Sigmoid colon (tissue), 7 donors: Measurements from ENCODE around the gene TMED10. TPM values are rescaled to one million over a fixed set of nuclear protein-coding genes. Genes with fewer than 3 reads are reported as not detected.

Experiments
- DNase-seq: peaks from one replicate; pipeline ENCODE4 v3.0.0-alpha.2; 2019
- H3K27ac ChIP-seq, 4 donors: fragments of 200-600 bp; sonication (generic); one replicate each; pipeline ENCODE4 v1.5.1; 2016 to 2019; ENCODE audit warnings: mild to moderate bottlenecking in 1 of 4
- H3K27me3 ChIP-seq, 3 donors: fragments of 200-600 bp; sonication (generic); one replicate each; pipeline ENCODE4 v1.5.1; 2019; ENCODE audit warnings: mild to moderate bottlenecking in 1 of 3
- H3K36me3 ChIP-seq, 4 donors: fragments of 200-600 bp; sonication (generic); one replicate each; pipeline ENCODE4 v1.5.1; 2016 to 2019
- H3K4me1 ChIP-seq, 4 donors: fragments of 200-600 bp; sonication (generic); one replicate each; pipeline ENCODE4 v1.5.1; 2017 to 2019
- H3K4me3 ChIP-seq, 4 donors: fragments of 200-600 bp; sonication (generic); one replicate each; pipeline ENCODE4 v1.5.1; 2017 to 2019; ENCODE audit warnings: mild to moderate bottlenecking in 2 of 4, moderate library complexity in 1 of 4
- H3K9me3 ChIP-seq, 4 donors: fragments of 200-600 bp in 3 of 4; sonication (generic) in 3 of 4; one replicate each; pipeline versions ENCODE4 v1.5.1 to v1.6.1; 2013 to 2019
- CTCF ChIP-seq, 4 experiments: fragments of 450-650 bp in 3 of 4; fragments of 200-600 bp in 1 of 4; IDR thresholded peaks; one replicate each; pipeline ENCODE4 v1.5.1; 2016 to 2019; ENCODE audit warnings: antibody characterized with exemption in 4 of 4, mild to moderate bottlenecking in 3 of 4, moderate library complexity in 2 of 4
- EP300 ChIP-seq, 4 donors: sonication (generic); formaldehyde crosslinking; IDR thresholded peaks; one replicate each; pipeline ENCODE4 v1.6.1; 2017; ENCODE audit warnings: antibody characterized with exemption in 4 of 4
- POLR2A ChIP-seq, 2 donors: fragments of 450-650 bp; IDR thresholded peaks; one replicate each; pipeline ENCODE4 v1.6.1; 2016; ENCODE audit warnings: antibody characterized with exemption in 2 of 2, mild to moderate bottlenecking in 2 of 2, moderate library complexity in 2 of 2
- POLR2AphosphoS5 ChIP-seq, 4 donors: sonication (generic); formaldehyde crosslinking; IDR thresholded peaks; one replicate each; pipeline ENCODE4 v1.6.1; 2017; ENCODE audit warnings: antibody characterized with exemption in 4 of 4
- WGBS, 2 donors: extraction: QIAGEN DNeasy Blood & Tissue Kit; methylation state at CpG; one replicate each; pipeline ENCODE4 v1.1.7; 2013; 5-methylcytosine and 5-hydroxymethylcytosine counted together
- intact Hi-C: fragments of 100-400 bp; cut with DNase I; formaldehyde crosslinking; loops from one replicate; pipeline ENCODE4 v1.15.1; 2023
- polyA plus RNA-seq, 3 donors: library from polyadenylated mRNA; stranded (reverse); fragments of 200-250 nt; gene quantifications; one replicate each; pipeline ENCODE4 v1.2.3, GENCODE V29; 2013
- total RNA-seq, 4 donors: library from RNA; depleted of rRNA; stranded (reverse); fragments of >200 nt; gene quantifications; one replicate each; pipeline ENCODE4 v1.1.0, GENCODE V29; 2016
- donor health status: healthy with polysubstance abuse.
- donor health status: Bipolar disorder and iron deficiency.
- donor health status: healthy.

The TMED10 gene
- total and polyA plus RNA-seq, 7 donors = 38.4 to 236 (median 163) TPM

DNA sequence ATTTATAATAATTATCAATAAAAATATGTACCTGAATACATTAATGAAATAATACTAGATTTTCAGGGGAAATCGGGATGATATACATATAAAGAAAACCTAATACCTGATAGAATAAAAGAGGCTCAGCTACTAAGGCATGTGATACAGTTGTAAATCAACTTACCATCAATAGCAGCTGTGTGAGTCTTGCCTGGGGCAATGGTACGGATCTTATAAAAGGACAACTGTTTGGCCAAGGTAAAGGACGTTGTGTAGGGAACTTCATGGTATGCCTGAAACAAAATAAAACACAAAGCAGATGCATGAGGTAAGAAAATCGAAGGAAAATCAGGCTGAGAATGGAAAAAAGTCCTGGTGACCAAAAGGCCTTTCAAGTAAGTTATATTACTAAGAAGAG is 74.9 kb downstream of the TMED10 start:
- DNase-seq = no peak
- TF ChIP-seq EP300 (IDR thresholded peaks at IDR 0.05) (no peak), POLR2A (IDR thresholded peaks at IDR 0.05) (no peak), POLR2AphosphoS5 (IDR thresholded peaks at IDR 0.05) (no peak), CTCF (IDR thresholded peaks at IDR 0.05) (no peak)
- H3K9me3 ChIP-seq = no peaks in the 10 kb centered on the region
- H3K27ac ChIP-seq = no peak overlapping the region
- H3K27me3 ChIP-seq = no peaks in the 10 kb centered on the region
- no peak overlapping the region for H3K4me3 ChIP-seq
- intact Hi-C loops = no loop called here
- H3K4me1 ChIP-seq = no peaks in the 10 kb centered on the region
- H3K36me3 ChIP-seq = peaks cover 14 to 99% (median 53%) of the 10 kb centered on the region in 4 donors
- WGBS, 2 donors = 85 to 94% methylated on average over 4 of the region's 4 CpGs

DNA sequence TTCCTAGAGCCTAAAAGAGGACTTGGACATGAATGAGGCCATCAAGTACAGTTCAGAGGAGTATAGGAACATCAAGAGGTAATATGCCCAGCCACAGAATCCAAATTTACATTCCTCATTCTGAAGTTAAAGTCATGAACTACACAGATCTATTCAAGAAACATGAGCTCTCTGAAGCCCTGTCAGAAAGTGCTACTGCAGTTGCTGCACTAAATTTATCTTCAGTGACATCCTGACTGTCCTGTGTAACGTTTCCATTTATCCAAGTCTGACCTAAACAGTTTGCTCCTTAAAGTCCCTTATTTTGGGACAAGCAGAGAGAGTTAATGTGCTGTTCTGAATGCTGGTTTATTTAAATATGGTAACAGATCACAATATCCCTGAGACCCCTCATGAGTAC is 77.7 kb downstream of the TMED10 start:
- Histone ChIP-seq H3K4me3 (no peak overlapping the region), H3K36me3 (peaks cover 22 to 99% (median 52%) of the 10 kb centered on the region in 4 donors), H3K27ac (no peak overlapping the region), H3K9me3 (no peaks in the 10 kb centered on the region), H3K4me1 (no peaks in the 10 kb centered on the region), H3K27me3 (no peaks in the 10 kb centered on the region)
- no peak for DNase-seq
- 37 to 67% methylated on average over 1 of the region's 1 CpG for WGBS, 2 donors
- TF ChIP-seq POLR2AphosphoS5 (IDR thresholded peaks at IDR 0.05) = no peak
- no peak for TF ChIP-seq POLR2A (IDR thresholded peaks at IDR 0.05)
- TF ChIP-seq CTCF (IDR thresholded peaks at IDR 0.05) = no peak
- no peak for TF ChIP-seq EP300 (IDR thresholded peaks at IDR 0.05)
- intact Hi-C loops = no loop called here

GRCh38 chr14:75098212-75098611 is 78.2 kb downstream of the TMED10 start:
- no peaks in the 10 kb centered on the region for H3K9me3 ChIP-seq
- no peaks in the 10 kb centered on the region for H3K4me1 ChIP-seq
- no peak overlapping the region for H3K27ac ChIP-seq
- no peak overlapping the region for H3K4me3 ChIP-seq
- H3K36me3 ChIP-seq = peaks cover 24 to 99% (median 53%) of the 10 kb centered on the region in 4 donors
- no peak for DNase-seq
- intact Hi-C loops = no loop called here
- TF ChIP-seq POLR2A (IDR thresholded peaks at IDR 0.05) (no peak), POLR2AphosphoS5 (IDR thresholded peaks at IDR 0.05) (no peak), CTCF (IDR thresholded peaks at IDR 0.05) (no peak), EP300 (IDR thresholded peaks at IDR 0.05) (no peak)
- no peaks in the 10 kb centered on the region for H3K27me3 ChIP-seq

DNA sequence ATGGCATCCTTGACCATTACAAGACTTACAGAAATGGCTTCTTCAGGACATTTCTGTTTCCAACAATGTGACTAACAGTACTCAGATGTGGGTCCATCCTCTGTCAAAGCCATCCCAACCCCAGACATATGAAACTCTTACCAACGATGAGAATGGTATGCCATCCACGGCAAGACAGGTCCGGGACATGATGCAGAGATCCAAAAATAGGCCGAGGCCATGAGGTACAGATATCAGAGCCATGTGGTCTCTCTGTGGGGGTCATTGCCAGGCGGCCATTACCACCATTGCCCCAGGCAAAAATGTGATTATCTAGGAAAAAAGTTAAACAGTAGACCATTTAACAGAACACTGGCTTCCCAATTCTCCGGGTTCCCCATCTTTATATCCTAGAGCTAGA is 79.5 kb downstream of the TMED10 start:
- WGBS, 2 donors = 95 to 96% methylated on average over 6 of the region's 6 CpGs
- TF ChIP-seq POLR2AphosphoS5 (IDR thresholded peaks at IDR 0.05) = no peak
- no peak for TF ChIP-seq POLR2A (IDR thresholded peaks at IDR 0.05)
- TF ChIP-seq CTCF (IDR thresholded peaks at IDR 0.05) = no peak
- TF ChIP-seq EP300 (IDR thresholded peaks at IDR 0.05) = no peak

DNA sequence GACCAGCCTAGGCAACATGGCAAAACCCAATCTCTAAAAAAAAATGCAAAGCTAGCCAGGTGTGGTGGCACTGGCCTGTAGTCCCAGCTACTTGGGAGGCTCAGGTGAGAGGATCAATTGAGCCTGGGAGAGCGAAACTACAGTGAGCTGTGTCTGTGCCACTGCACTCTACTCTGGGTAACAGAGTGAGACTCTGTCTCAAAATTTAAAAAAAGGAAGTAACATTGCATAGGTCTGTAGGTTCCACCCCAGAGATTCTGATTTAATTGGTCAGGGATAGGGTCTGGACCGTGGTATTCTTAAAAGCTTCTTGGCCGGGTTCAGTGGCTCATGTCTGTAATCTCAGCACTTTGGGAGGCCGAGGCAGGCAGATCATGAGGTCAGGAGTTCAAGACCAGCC is 80.7 kb downstream of the TMED10 start:
- Histone ChIP-seq H3K4me3 (no peak overlapping the region), H3K36me3 (peaks cover 34 to 99% (median 59%) of the 10 kb centered on the region in 4 donors), H3K27me3 (no peaks in the 10 kb centered on the region), H3K27ac (no peak overlapping the region), H3K4me1 (no peaks in the 10 kb centered on the region), H3K9me3 (no peaks in the 10 kb centered on the region)
- intact Hi-C loops = no loop called here
- 88 to 93% methylated on average over 4 of the region's 4 CpGs for WGBS, 2 donors
- TF ChIP-seq CTCF (IDR thresholded peaks at IDR 0.05) = no peak
- no peak for TF ChIP-seq EP300 (IDR thresholded peaks at IDR 0.05)
- no peak for TF ChIP-seq POLR2AphosphoS5 (IDR thresholded peaks at IDR 0.05)
- no peak for TF ChIP-seq POLR2A (IDR thresholded peaks at IDR 0.05)
- no peak for DNase-seq

More for the DNA sequence above, 79.5 kb downstream of the TMED10 start:
- intact Hi-C loops = no loop called here
- Histone ChIP-seq H3K9me3 (no peaks in the 10 kb centered on the region), H3K27me3 (no peaks in the 10 kb centered on the region), H3K36me3 (peaks cover 24 to 99% (median 58%) of the 10 kb centered on the region in 4 donors), H3K27ac (no peak overlapping the region), H3K4me1 (no peaks in the 10 kb centered on the region), H3K4me3 (no peak overlapping the region)
- no peak for DNase-seq
